Mesenchymal stem cell (in vitro differentiated cells and primary cell): Measurements from ENCODE around the gene NTRK2.
A peak's percentile ranks its signal among the peaks of the same experiment; 100 is the strongest.

Experiments
- DNase-seq: peaks from one replicate; pipeline ENCODE4 v3.0.0-alpha.2; 2013
- H2AFZ ChIP-seq: one replicate; pipeline ENCODE4 v1.6.1; 2013; ENCODE audit warnings: low read depth, mild to moderate bottlenecking, control low read depth, inconsistent platforms, low read length, moderate library complexity
- H2AK5ac ChIP-seq: 2 replicates; pipeline ENCODE4 v1.6.1; 2013; ENCODE audit warnings: low read length, moderate library complexity, mild to moderate bottlenecking, inconsistent platforms; ENCODE audit not compliant: severe bottlenecking
- H2BK120ac ChIP-seq: one replicate; pipeline ENCODE4 v1.6.1; 2013; ENCODE audit warnings: low read depth, mild to moderate bottlenecking, inconsistent platforms, low read length, moderate library complexity
- H2BK12ac ChIP-seq, 2 experiments: one replicate each; pipeline ENCODE4 v1.6.1; 2013; ENCODE audit warnings: inconsistent platforms in 2 of 2, low read length in 2 of 2, mild to moderate bottlenecking in 2 of 2, moderate library complexity in 2 of 2, control low read depth in 1 of 2
- H2BK15ac ChIP-seq: one replicate; pipeline ENCODE4 v1.6.1; 2013; ENCODE audit warnings: mild to moderate bottlenecking, low read depth, inconsistent platforms; ENCODE audit not compliant: poor library complexity, severe bottlenecking
- H2BK5ac ChIP-seq: 2 replicates; pipeline ENCODE4 v1.6.1; 2013; ENCODE audit warnings: low read depth, mild to moderate bottlenecking, low read length, control low read depth, inconsistent platforms; ENCODE audit not compliant: poor library complexity, severe bottlenecking
- H3K14ac ChIP-seq, 2 experiments: one replicate each; pipeline ENCODE4 v1.6.1; 2013; ENCODE audit warnings: inconsistent platforms in 2 of 2, low read length in 2 of 2, control low read depth in 1 of 2, mild to moderate bottlenecking in 1 of 2, moderate library complexity in 1 of 2
- H3K18ac ChIP-seq, 2 experiments: one replicate each; pipeline ENCODE4 v1.6.1; 2013; ENCODE audit warnings: inconsistent platforms in 2 of 2, low read length in 2 of 2, control low read depth in 1 of 2, low read depth in 1 of 2, mild to moderate bottlenecking in 1 of 2
- H3K23ac ChIP-seq, 2 experiments: one replicate each; pipeline ENCODE4 v1.6.1; 2013; ENCODE audit warnings: inconsistent platforms in 2 of 2, low read length in 2 of 2, mild to moderate bottlenecking in 2 of 2, moderate library complexity in 2 of 2, control low read depth in 1 of 2
- H3K27ac ChIP-seq: 2 replicates; pipeline ENCODE4 v1.5.1; 2013; ENCODE audit warnings: mild to moderate bottlenecking, moderate library complexity, low read length, control low read depth, inconsistent platforms; ENCODE audit not compliant: poor library complexity, severe bottlenecking
- H3K27me3 ChIP-seq, 2 experiments: 2 replicates each; pipeline versions ENCODE4 v1.6.1 to v1.7.0; 2013; ENCODE audit warnings: low read length in 2 of 2, mild to moderate bottlenecking in 2 of 2, moderate library complexity in 2 of 2, control low read depth in 1 of 2, inconsistent platforms in 1 of 2; ENCODE audit not compliant: control insufficient read depth in 1 of 2, insufficient read depth in 1 of 2
- H3K36me3 ChIP-seq, 2 experiments: 2 replicates each; pipeline versions ENCODE4 v1.6.1 to v1.7.0; 2013; ENCODE audit warnings: low read length in 2 of 2, control low read depth in 1 of 2, inconsistent platforms in 1 of 2, low read depth in 1 of 2, mild to moderate bottlenecking in 1 of 2; ENCODE audit not compliant: insufficient read depth in 2 of 2, control insufficient read depth in 1 of 2
- H3K4ac ChIP-seq, 2 experiments: one replicate each; pipeline ENCODE4 v1.6.1; 2013; ENCODE audit warnings: inconsistent platforms in 2 of 2, low read length in 2 of 2, mild to moderate bottlenecking in 2 of 2, moderate library complexity in 2 of 2, control low read depth in 1 of 2, low read depth in 1 of 2
- H3K4me1 ChIP-seq: 2 replicates; pipeline ENCODE4 v1.6.1; 2013; ENCODE audit warnings: low read depth, low read length, control low read depth; ENCODE audit not compliant: control insufficient read depth, insufficient read depth
- H3K4me2 ChIP-seq: 2 replicates; pipeline ENCODE4 v1.6.1; 2013; ENCODE audit warnings: low read length, mild to moderate bottlenecking, inconsistent platforms; ENCODE audit not compliant: poor library complexity, severe bottlenecking
- H3K4me3 ChIP-seq, 2 experiments: 2 replicates each; pipeline versions ENCODE4 v1.5.1 to v1.7.0; 2013; ENCODE audit warnings: low read length in 2 of 2, mild to moderate bottlenecking in 2 of 2, control low read depth in 1 of 2, low read depth in 1 of 2; ENCODE audit not compliant: insufficient read depth in 1 of 2
- H3K79me1 ChIP-seq: replicated peaks from 2 replicates; pipeline ENCODE4 v1.6.1; 2013; ENCODE audit warnings: mild to moderate bottlenecking, control low read depth, low read length, inconsistent platforms; ENCODE audit not compliant: poor library complexity, severe bottlenecking
- H3K9ac ChIP-seq: 2 replicates; pipeline ENCODE4 v1.7.0; 2013; ENCODE audit warnings: mild to moderate bottlenecking, low read length, moderate library complexity
- H3K9me3 ChIP-seq: 2 replicates; pipeline ENCODE4 v1.7.0; 2013; ENCODE audit warnings: mild to moderate bottlenecking, low read length; ENCODE audit not compliant: control insufficient read depth
- H4K8ac ChIP-seq: one replicate; pipeline ENCODE4 v1.6.1; 2013; ENCODE audit warnings: inconsistent platforms, mild to moderate bottlenecking, low read length, moderate library complexity
- H4K91ac ChIP-seq: one replicate; pipeline ENCODE4 v1.6.1; 2013; ENCODE audit warnings: mild to moderate bottlenecking, low read length, inconsistent platforms
- WGBS: methylation state at CpG from one replicate; pipeline ENCODE4 v1.1.7; 2013; ENCODE audit warnings: mixed read lengths; 5-methylcytosine and 5-hydroxymethylcytosine counted together

The NTRK2 gene

DNA sequence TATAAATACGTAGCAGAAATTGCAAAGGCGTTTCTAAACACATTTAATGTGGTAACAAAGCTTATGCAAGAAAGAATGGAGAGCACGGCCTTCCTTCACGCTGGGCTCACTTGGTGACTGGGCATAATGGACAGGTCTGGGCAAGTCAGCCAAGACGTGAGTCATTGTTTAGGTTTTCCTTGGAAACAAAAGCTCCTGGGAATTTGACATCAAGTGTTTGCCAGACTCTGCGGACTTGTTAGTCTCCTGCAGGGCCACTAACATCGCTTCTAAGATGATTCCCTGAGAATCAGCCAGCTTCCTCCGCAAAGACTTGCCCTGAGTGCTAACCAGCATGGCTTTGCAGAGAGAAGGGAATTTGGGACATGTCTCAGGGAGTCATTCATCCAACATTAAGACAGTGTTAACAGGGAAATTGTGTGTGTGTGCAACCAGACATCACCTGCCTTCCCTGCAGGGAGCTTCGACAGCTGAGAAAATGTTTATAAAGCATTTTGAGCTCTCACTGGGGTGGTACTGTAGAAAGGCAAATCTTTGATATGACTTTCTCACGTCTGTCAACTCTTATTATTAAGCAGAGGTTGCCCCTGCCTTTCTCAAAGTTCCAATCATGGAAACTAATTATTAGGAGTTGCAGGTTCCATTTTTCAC lies 182.5 kb downstream of the NTRK2 start:
- no peaks in the 10 kb centered on the region for H3K27me3 ChIP-seq
- peak overlapping the region; percentile 31 for H3K9ac ChIP-seq
- DNase-seq = peak; percentile 92
- no peaks in the 10 kb centered on the region for H3K9me3 ChIP-seq
- peaks cover 4% of the 10 kb centered on the region for H3K4me1 ChIP-seq
- no peak overlapping the region for H3K14ac ChIP-seq
- no peak overlapping the region for H4K91ac ChIP-seq
- no peak overlapping the region for H2BK5ac ChIP-seq
- no peaks in the 10 kb centered on the region for H3K79me1 ChIP-seq
- no peak overlapping the region for H3K4ac ChIP-seq
- H3K4me3 ChIP-seq = no peak overlapping the region
- WGBS = 43% methylated on average over 9 of the region's 10 CpGs
- no peak overlapping the region for H2AFZ ChIP-seq
- H3K27ac ChIP-seq = peak overlapping the region; percentile 47
- no peak overlapping the region for H2BK12ac ChIP-seq
- H3K36me3 ChIP-seq = no peaks in the 10 kb centered on the region
- H2AK5ac ChIP-seq = no peak overlapping the region
- H2BK120ac ChIP-seq = no peak overlapping the region
- H3K18ac ChIP-seq = no peak overlapping the region
- H2BK15ac ChIP-seq = no peak overlapping the region
- H4K8ac ChIP-seq = no peak overlapping the region
- H3K4me2 ChIP-seq = peak overlapping the region; percentile 20
- H3K23ac ChIP-seq = no peak overlapping the region

- no peaks in the 10 kb centered on the region for H3K27me3 ChIP-seq
- H3K23ac ChIP-seq = no peak overlapping the region
- H4K91ac ChIP-seq = no peak overlapping the region
- H2BK120ac ChIP-seq = no peak overlapping the region
- no peak overlapping the region for H2BK12ac ChIP-seq
- H3K4me1 ChIP-seq = peaks cover 4% of the 10 kb centered on the region
- H3K4me2 ChIP-seq = no peak overlapping the region
- H3K79me1 ChIP-seq = no peaks in the 10 kb centered on the region
- no peaks in the 10 kb centered on the region for H3K9me3 ChIP-seq
- H3K4ac ChIP-seq = no peak overlapping the region
- no peak overlapping the region for H2BK15ac ChIP-seq
- no peaks in the 10 kb centered on the region for H3K36me3 ChIP-seq
- H2AFZ ChIP-seq = no peak overlapping the region
- H2AK5ac ChIP-seq = peak overlapping the region; percentile 51
- no peak for DNase-seq
- H3K27ac ChIP-seq = peak overlapping the region; percentile 47
- no peak overlapping the region for H3K4me3 ChIP-seq
- H2BK5ac ChIP-seq = no peak overlapping the region
- no peak overlapping the region for H4K8ac ChIP-seq
- H3K14ac ChIP-seq = no peak overlapping the region
- 100% methylated on average over 1 of the region's 1 CpG for WGBS
- H3K18ac ChIP-seq = no peak overlapping the region
- H3K9ac ChIP-seq = peak overlapping the region; percentile 31
Observed at GRCh38 chr9:84852617-84853301, 183.2 kb downstream of the NTRK2 start.

DNA sequence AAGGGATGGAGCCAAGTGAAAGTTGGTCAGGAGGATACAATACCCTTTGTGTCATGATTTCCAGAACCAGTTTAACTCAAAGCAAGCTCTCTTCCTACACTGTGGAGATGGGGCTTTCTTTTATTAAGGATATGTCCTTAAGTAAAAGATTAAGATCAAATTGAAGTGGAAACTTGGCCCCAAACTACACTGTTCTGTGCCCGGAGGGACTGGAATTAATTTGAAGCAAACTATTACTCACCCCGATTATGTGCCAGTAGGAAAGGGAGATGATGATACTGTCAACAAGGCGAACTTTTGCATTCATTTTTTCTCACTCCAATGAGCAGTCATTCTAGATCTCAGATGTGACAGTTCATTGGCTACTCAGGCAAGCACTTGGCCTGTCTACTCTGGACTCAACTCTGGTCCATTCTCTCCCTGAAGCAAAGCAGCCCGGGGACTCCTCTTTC lies 186.7 kb downstream of the NTRK2 start:
- no peak overlapping the region for H3K4me2 ChIP-seq

DNA sequence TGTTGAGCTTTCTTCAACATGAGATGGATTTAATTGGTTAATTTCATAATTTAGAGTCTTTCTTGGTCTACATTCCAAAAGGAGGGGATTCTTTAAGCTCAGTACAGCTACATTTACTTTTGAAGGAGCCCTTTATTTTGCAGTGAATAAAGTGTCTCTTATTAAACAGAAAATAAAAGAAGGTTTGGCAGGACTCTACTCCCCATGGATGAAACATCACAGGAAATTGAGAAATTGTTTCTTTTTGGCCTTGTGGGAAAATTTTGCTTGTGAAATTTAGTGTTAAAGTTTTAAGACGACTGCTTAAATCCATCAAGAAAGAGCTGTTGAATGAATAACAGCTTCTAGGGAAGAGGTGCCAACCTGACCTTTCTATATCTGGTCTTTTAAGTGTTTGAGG lies 187.7 kb downstream of the NTRK2 start:
- peak overlapping the region; percentile 40 for H3K9ac ChIP-seq
- H4K91ac ChIP-seq = no peak overlapping the region
- no peak overlapping the region for H2AK5ac ChIP-seq
- H3K4me1 ChIP-seq = peaks cover under 1% of the 10 kb centered on the region
- no peak overlapping the region for H2BK120ac ChIP-seq
- no peak overlapping the region for H3K4me2 ChIP-seq
- no peaks in the 10 kb centered on the region for H3K79me1 ChIP-seq
- H3K27ac ChIP-seq = no peak overlapping the region
- H2AFZ ChIP-seq = no peak overlapping the region
- WGBS = 70% methylated on average over 1 of the region's 1 CpG
- H4K8ac ChIP-seq = no peak overlapping the region
- no peak overlapping the region for H3K14ac ChIP-seq
- no peak overlapping the region for H2BK12ac ChIP-seq
- no peak overlapping the region for H2BK15ac ChIP-seq
- no peak overlapping the region for H3K23ac ChIP-seq
- H2BK5ac ChIP-seq = no peak overlapping the region
- no peak overlapping the region for H3K18ac ChIP-seq
- no peak overlapping the region for H3K4ac ChIP-seq
- peak overlapping the region in 1 of 2 experiments; percentile 17 for H3K4me3 ChIP-seq
- DNase-seq = no peak
- no peaks in the 10 kb centered on the region for H3K27me3 ChIP-seq
- no peaks in the 10 kb centered on the region for H3K36me3 ChIP-seq
- H3K9me3 ChIP-seq = no peaks in the 10 kb centered on the region

More for the DNA sequence above, 186.7 kb downstream of the NTRK2 start:
- H2AK5ac ChIP-seq = no peak overlapping the region
- H3K14ac ChIP-seq = no peak overlapping the region
- H3K9me3 ChIP-seq = no peaks in the 10 kb centered on the region
- no peak overlapping the region for H4K91ac ChIP-seq
- DNase-seq = no peak
- H2BK12ac ChIP-seq = no peak overlapping the region
- H3K36me3 ChIP-seq = no peaks in the 10 kb centered on the region
- H3K27me3 ChIP-seq = no peaks in the 10 kb centered on the region
- no peak overlapping the region for H3K18ac ChIP-seq
- 100% methylated on average over 3 of the region's 4 CpGs for WGBS
- peaks cover 1% of the 10 kb centered on the region for H3K4me1 ChIP-seq
- H3K4me3 ChIP-seq = peak overlapping the region in 1 of 2 experiments; percentile 17
- no peak overlapping the region for H3K27ac ChIP-seq
- no peak overlapping the region for H2BK15ac ChIP-seq
- H2BK5ac ChIP-seq = no peak overlapping the region
- H2AFZ ChIP-seq = no peak overlapping the region
- H4K8ac ChIP-seq = no peak overlapping the region
- no peak overlapping the region for H2BK120ac ChIP-seq
- H3K79me1 ChIP-seq = no peaks in the 10 kb centered on the region
- no peak overlapping the region for H3K4ac ChIP-seq
- no peak overlapping the region for H3K23ac ChIP-seq
- H3K9ac ChIP-seq = peak overlapping the region; percentile 40
